BLaER1 (cell line): ENCODE data around the gene STXBP1.
"Not testable (repeated sequence)": the region's sequence is repeated elsewhere in the genome, so short reads cannot be mapped to it uniquely, and the experiment has no call there.

ENCODE experiments used
- H3K27ac ChIP-seq: shearing (Covaris generic); formaldehyde crosslinking; 2 replicates; pipeline ENCODE4 v1.8.1; 2022
- H3K27me3 ChIP-seq: shearing (Covaris generic); formaldehyde crosslinking; 2 replicates; pipeline ENCODE4 v1.8.1; 2022
- H3K36me3 ChIP-seq: shearing (Covaris generic); formaldehyde crosslinking; 2 replicates; pipeline ENCODE4 v1.8.1; 2022
- H3K4me1 ChIP-seq: shearing (Covaris generic); formaldehyde crosslinking; 2 replicates; pipeline ENCODE4 v1.8.1; 2022
- H3K4me2 ChIP-seq: shearing (Covaris generic); formaldehyde crosslinking; 2 replicates; pipeline ENCODE4 v1.8.1; 2022
- H3K4me3 ChIP-seq: shearing (Covaris generic); formaldehyde crosslinking; 2 replicates; pipeline ENCODE4 v1.8.1; 2022
- H3K9ac ChIP-seq: shearing (Covaris generic); formaldehyde crosslinking; 2 replicates; pipeline ENCODE4 v1.8.1; 2022
- H3K9me3 ChIP-seq: shearing (Covaris generic); formaldehyde crosslinking; 2 replicates; pipeline ENCODE4 v1.8.1; 2022
- H4K20me1 ChIP-seq: shearing (Covaris generic); formaldehyde crosslinking; 2 replicates; pipeline ENCODE4 v1.8.1; 2022
- Cebpa-rat ChIP-seq: shearing (Covaris generic); IDR thresholded peaks from 2 replicates; pipeline ENCODE4 v1.8.1; 2022

The STXBP1 gene

DNA sequence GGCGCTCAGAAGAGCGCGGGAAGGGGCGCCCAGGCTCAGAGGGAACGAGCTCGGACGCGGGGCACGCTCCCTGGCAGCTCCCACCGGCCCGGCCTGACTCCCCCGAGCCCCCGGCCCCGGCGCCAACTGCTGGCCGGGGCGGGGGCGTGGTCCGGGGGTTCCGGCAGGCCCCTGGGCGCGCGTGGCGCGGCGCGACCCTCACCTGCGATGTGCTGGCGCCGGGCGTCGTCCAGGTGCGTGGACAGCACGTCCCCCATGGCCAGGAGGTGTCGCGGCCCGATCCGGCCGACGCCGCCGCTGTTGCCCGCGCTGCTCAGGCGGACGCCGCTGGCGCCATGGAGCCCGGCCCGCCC lies 43.5 kb upstream of the STXBP1 start:
- H3K4me2 ChIP-seq, result peak overlapping the region; percentile 99
- H3K4me3 ChIP-seq, result peak overlapping the region; percentile 89
- peak overlapping the region; percentile 49; the same call in 1 of the 2 replicates for H3K27ac ChIP-seq
- H3K4me1 ChIP-seq, result peaks cover 36% of the 10 kb centered on the region
- H3K9ac ChIP-seq, result peak overlapping the region; percentile 80
- H3K36me3 ChIP-seq, result no peaks in the 10 kb centered on the region
- peaks cover 26% of the 10 kb centered on the region for H4K20me1 ChIP-seq
- H3K27me3 ChIP-seq, result no peaks in the 10 kb centered on the region
- H3K9me3 ChIP-seq, result no peaks in the 10 kb centered on the region
- TF ChIP-seq Cebpa-rat, result no peak

DNA sequence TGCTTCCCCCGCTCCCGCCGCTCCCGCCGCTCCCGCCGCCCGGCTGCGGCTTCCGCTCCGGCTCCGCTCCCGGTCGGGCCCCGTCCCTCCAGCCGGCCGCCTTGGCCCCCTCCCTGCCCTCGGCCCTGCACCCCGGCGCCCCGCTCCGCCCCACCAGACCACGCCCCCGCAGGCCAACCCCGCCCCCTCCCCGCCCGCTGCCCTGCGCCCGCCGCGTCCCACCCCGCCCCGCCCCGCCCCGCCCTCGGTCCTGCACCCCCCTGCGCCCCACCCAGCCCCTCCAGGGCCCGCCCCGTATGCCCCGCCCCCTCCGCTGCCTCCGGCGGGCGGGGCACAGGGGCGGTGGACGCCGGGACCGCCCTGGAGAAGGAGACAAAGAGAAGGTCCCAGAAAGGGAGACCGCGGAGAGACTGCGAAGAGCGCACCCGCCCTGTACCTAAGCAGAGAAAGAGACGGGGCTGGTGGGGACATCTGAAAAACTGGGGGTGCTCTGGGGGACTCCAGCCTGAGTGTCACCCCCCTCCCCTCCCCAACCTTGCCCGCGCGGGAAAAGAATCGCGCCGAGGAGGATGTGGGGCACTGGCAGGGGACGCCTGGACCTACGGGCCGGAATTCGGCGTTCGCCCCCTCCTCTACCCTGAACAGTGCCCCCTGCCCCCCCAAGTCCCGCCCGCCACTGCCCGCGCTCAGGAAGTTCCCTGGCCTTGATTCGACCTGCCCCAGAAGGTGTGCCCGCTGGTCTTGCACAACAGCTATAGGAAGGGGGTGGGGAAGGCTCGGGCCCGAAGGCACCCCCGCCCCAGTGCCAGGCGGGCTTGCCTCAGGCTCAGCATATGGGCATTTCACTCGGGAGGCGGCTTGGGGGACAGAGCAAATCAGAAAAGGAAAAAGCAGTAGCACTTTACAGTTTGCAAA lies 42.8 kb upstream of the STXBP1 start:
- peaks cover 39% of the 10 kb centered on the region for H3K4me1 ChIP-seq

GRCh38 chr9:127569886-127570401 lies 42.1 kb upstream of the STXBP1 start:
- Histone ChIP-seq H3K36me3 (no peaks in the 10 kb centered on the region), H3K9me3 (no peaks in the 10 kb centered on the region), H4K20me1 (peaks cover 22% of the 10 kb centered on the region), H3K27ac (peak overlapping the region; percentile 90), H3K27me3 (no peaks in the 10 kb centered on the region), H3K4me1 (peaks cover 46% of the 10 kb centered on the region), H3K4me3 (peak overlapping the region; percentile 89), H3K4me2 (peak overlapping the region; percentile 98), H3K9ac (peak overlapping the region; percentile 85)
- TF ChIP-seq Cebpa-rat, result no peak

More for the DNA sequence above, 42.8 kb upstream of the STXBP1 start:
- H3K4me2 ChIP-seq, result peak overlapping the region; percentile 99
- no peaks in the 10 kb centered on the region for H3K9me3 ChIP-seq
- H3K27me3 ChIP-seq, result no peaks in the 10 kb centered on the region
- peak; percentile 82 for TF ChIP-seq Cebpa-rat
- H3K27ac ChIP-seq, result peak overlapping the region; percentile 90
- peak overlapping the region; percentile 85 for H3K9ac ChIP-seq
- H3K36me3 ChIP-seq, result no peaks in the 10 kb centered on the region
- H3K4me3 ChIP-seq, result peak overlapping the region; percentile 89
- H4K20me1 ChIP-seq, result peaks cover 22% of the 10 kb centered on the region

- Histone ChIP-seq H4K20me1 (peaks cover 22% of the 10 kb centered on the region), H3K4me1 (peaks cover 53% of the 10 kb centered on the region), H3K4me2 (peak overlapping the region; percentile 98), H3K4me3 (no peak overlapping the region), H3K9me3 (no peaks in the 10 kb centered on the region), H3K36me3 (no peaks in the 10 kb centered on the region), H3K27ac (no peak overlapping the region), H3K9ac (peak overlapping the region; percentile 85; the same call in 1 of the 2 replicates), H3K27me3 (no peaks in the 10 kb centered on the region)
- no peak for TF ChIP-seq Cebpa-rat
These were observed 41.5 kb upstream of the STXBP1 start for GRCh38 chr9:127570533-127571111.

GRCh38 chr9:127571971-127572370 lies 40.1 kb upstream of the STXBP1 start:
- Histone ChIP-seq H3K36me3 (no peaks in the 10 kb centered on the region), H3K9me3 (no peaks in the 10 kb centered on the region), H3K4me1 (peaks cover 55% of the 10 kb centered on the region), H3K27me3 (no peaks in the 10 kb centered on the region), H3K27ac (no peak overlapping the region), H3K4me3 (no peak overlapping the region), H3K9ac (no peak overlapping the region), H3K4me2 (no peak overlapping the region), H4K20me1 (peaks cover 13% of the 10 kb centered on the region)
- no peak for TF ChIP-seq Cebpa-rat

GRCh38 chr9:127572961-127573721 lies 38.9 kb upstream of the STXBP1 start:
- Histone ChIP-seq H3K4me2 (no peak overlapping the region), H3K9me3 (no peaks in the 10 kb centered on the region), H3K4me1 (peaks cover 43% of the 10 kb centered on the region), H3K27ac (no peak overlapping the region), H4K20me1 (peaks cover under 1% of the 10 kb centered on the region), H3K36me3 (no peaks in the 10 kb centered on the region), H3K9ac (no peak overlapping the region), H3K4me3 (no peak overlapping the region), H3K27me3 (no peaks in the 10 kb centered on the region)
- no peak for TF ChIP-seq Cebpa-rat

DNA sequence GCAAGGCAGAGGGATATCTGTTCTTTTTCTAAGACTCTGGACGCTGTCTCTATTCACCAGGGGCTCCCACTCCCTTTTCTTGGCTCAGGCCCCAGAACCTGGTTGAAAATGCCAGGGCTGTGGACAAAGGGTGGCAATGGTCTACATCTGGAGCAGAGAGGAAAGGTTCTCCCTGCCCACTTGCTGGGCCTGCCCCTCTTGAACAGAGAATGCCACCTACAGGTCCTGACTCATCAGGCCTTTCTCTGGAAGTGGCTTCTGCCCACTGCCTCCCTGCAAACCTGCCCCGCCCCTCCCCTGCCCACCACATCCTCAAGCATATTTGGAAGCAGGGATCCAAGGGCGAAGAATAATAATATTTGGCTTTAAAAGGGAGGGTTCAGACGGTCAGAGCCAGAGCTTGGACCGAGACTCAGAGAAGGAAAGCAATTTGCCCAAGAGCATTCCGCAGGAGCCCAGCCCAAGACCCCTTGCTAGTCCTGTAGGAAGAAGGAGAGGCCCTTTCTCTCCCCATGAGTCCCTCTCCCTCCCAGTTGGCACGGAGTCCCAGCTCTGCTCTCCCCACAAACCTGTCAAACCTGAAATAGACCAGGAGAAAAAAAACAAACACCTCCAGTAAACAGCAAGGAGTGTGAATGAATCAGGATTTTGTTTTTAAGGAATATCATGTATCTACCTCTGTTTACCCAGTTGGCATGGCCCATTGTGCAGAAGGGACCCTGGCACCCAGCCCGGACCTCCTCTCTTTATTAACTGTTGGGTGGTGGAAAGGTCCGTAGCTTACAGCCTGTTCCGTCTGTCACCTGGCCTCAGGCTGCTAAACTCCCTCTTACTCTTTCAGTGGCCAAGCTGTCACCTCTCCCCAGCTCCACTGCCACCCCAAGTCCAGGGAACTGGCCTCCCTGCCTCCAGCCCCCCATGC lies 37.7 kb upstream of the STXBP1 start:
- TF ChIP-seq Cebpa-rat, result no peak
- no peaks in the 10 kb centered on the region for H3K36me3 ChIP-seq
- no peaks in the 10 kb centered on the region for H4K20me1 ChIP-seq
- H3K4me1 ChIP-seq, result peaks cover 50% of the 10 kb centered on the region
- H3K27me3 ChIP-seq, result no peaks in the 10 kb centered on the region
- no peak overlapping the region for H3K9ac ChIP-seq
- no peak overlapping the region for H3K4me3 ChIP-seq
- H3K4me2 ChIP-seq, result peak overlapping the region; percentile 54
- no peaks in the 10 kb centered on the region for H3K9me3 ChIP-seq
- no peak overlapping the region for H3K27ac ChIP-seq

- Histone ChIP-seq H3K4me1 (peaks cover 51% of the 10 kb centered on the region), H3K9me3 (no peaks in the 10 kb centered on the region), H3K9ac (no peak overlapping the region), H3K27me3 (no peaks in the 10 kb centered on the region), H3K4me3 (no peak overlapping the region), H4K20me1 (no peaks in the 10 kb centered on the region), H3K27ac (no peak overlapping the region), H3K36me3 (no peaks in the 10 kb centered on the region), H3K4me2 (peak overlapping the region; percentile 54)
- no peak for TF ChIP-seq Cebpa-rat
These were observed 36.0 kb upstream of the STXBP1 start for GRCh38 chr9:127575875-127576778.

GRCh38 chr9:127577194-127577593 lies 34.9 kb upstream of the STXBP1 start:
- peaks cover 53% of the 10 kb centered on the region for H3K4me1 ChIP-seq
- not testable (repeated sequence) for H3K27ac ChIP-seq

More at GRCh38 chr9:127577194-127577593, 34.9 kb upstream of the STXBP1 start:
- not testable (repeated sequence) for H3K4me2 ChIP-seq, H3K9ac ChIP-seq, H4K20me1 ChIP-seq, H3K9me3 ChIP-seq, H3K36me3 ChIP-seq, H3K4me3 ChIP-seq, H3K27me3 ChIP-seq
